ENCODE data around the gene CTIF.

GRCh38 chr18:48904091-48904490, 365.3 kb downstream of the CTIF start:
- TF ChIP-seq, protein P1, sequence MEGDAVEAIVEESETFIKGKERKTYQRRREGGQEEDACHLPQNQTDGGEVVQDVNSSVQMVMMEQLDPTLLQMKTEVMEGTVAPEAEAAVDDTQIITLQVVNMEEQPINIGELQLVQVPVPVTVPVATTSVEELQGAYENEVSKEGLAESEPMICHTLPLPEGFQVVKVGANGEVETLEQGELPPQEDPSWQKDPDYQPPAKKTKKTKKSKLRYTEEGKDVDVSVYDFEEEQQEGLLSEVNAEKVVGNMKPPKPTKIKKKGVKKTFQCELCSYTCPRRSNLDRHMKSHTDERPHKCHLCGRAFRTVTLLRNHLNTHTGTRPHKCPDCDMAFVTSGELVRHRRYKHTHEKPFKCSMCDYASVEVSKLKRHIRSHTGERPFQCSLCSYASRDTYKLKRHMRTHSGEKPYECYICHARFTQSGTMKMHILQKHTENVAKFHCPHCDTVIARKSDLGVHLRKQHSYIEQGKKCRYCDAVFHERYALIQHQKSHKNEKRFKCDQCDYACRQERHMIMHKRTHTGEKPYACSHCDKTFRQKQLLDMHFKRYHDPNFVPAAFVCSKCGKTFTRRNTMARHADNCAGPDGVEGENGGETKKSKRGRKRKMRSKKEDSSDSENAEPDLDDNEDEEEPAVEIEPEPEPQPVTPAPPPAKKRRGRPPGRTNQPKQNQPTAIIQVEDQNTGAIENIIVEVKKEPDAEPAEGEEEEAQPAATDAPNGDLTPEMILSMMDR (IDR thresholded peaks at IDR 0.05; ENCODE audit: low read depth, low read length, missing input control) = no peak
- no peak for TF ChIP-seq SP1 (IDR thresholded peaks at IDR 0.05)
- no peak for TF ChIP-seq YY1 (IDR thresholded peaks at IDR 0.05)
- TF ChIP-seq, protein P2, sequence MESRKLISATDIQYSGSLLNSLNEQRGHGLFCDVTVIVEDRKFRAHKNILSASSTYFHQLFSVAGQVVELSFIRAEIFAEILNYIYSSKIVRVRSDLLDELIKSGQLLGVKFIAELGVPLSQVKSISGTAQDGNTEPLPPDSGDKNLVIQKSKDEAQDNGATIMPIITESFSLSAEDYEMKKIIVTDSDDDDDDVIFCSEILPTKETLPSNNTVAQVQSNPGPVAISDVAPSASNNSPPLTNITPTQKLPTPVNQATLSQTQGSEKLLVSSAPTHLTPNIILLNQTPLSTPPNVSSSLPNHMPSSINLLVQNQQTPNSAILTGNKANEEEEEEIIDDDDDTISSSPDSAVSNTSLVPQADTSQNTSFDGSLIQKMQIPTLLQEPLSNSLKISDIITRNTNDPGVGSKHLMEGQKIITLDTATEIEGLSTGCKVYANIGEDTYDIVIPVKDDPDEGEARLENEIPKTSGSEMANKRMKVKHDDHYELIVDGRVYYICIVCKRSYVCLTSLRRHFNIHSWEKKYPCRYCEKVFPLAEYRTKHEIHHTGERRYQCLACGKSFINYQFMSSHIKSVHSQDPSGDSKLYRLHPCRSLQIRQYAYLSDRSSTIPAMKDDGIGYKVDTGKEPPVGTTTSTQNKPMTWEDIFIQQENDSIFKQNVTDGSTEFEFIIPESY (IDR thresholded peaks at IDR 0.05) = no peak
- no peak for TF ChIP-seq TAF1 (conservative IDR thresholded peaks at IDR 0.05)
- no peak for TF ChIP-seq ATF3 (IDR thresholded peaks at IDR 0.05)

All from liver (tissue), 3 donors.